ENCODE results near the gene OR2V1.

DNA sequence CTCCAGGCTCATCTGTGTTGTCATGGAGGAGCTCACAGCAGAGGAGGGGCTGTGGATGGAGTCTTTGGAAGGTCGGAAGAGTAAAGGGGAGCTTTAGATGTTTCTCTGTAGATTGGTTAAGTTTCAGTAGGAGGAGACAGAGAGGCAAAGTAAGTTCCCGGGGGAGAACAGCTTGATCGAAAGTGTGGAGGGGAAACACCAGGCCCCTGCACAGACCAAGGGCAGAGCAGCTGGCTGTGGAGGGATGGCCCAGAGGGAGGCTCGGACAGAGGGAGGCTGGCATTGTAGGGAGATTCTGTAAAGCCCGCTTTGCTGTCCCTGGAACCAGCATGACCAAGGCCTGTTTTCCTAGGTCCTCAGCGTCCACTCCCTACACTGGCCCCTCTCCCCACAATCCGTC, 11.1 kb upstream of the OR2V1 start:
- TF ChIP-seq, protein P1, sequence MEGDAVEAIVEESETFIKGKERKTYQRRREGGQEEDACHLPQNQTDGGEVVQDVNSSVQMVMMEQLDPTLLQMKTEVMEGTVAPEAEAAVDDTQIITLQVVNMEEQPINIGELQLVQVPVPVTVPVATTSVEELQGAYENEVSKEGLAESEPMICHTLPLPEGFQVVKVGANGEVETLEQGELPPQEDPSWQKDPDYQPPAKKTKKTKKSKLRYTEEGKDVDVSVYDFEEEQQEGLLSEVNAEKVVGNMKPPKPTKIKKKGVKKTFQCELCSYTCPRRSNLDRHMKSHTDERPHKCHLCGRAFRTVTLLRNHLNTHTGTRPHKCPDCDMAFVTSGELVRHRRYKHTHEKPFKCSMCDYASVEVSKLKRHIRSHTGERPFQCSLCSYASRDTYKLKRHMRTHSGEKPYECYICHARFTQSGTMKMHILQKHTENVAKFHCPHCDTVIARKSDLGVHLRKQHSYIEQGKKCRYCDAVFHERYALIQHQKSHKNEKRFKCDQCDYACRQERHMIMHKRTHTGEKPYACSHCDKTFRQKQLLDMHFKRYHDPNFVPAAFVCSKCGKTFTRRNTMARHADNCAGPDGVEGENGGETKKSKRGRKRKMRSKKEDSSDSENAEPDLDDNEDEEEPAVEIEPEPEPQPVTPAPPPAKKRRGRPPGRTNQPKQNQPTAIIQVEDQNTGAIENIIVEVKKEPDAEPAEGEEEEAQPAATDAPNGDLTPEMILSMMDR (IDR thresholded peaks at IDR 0.05) = no peak
- no peak for TF ChIP-seq EP300 (IDR thresholded peaks at IDR 0.05)

Data from upper lobe of left lung (tissue), 4 donors.